ENCODE results near the gene SDR42E2.

DNA sequence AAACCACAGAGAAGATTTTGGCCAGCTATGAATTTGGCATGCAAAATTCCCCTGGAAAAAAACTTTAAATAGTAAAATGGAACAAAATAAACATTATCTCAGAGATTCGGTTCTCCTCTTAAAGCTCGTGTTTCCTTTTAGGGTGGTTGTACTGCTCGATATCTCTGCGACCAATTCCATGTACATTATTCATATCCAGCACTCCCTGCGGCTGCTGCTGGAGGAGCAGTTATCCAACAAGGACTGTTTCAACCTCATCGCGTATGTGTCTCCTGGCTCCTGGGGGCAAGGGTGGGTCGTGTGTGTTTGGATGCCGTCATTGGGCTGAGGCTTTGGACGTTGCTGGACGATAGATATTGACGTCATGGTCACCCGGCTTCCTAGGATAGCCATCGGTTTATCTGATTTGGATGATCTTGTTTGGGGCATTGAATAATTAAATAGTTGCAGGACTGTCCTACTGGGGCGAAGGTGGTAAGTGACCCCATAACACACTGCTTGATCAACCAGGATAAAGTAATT lies 36.2 kb upstream of the SDR42E2 start:
- TF ChIP-seq, protein P1, sequence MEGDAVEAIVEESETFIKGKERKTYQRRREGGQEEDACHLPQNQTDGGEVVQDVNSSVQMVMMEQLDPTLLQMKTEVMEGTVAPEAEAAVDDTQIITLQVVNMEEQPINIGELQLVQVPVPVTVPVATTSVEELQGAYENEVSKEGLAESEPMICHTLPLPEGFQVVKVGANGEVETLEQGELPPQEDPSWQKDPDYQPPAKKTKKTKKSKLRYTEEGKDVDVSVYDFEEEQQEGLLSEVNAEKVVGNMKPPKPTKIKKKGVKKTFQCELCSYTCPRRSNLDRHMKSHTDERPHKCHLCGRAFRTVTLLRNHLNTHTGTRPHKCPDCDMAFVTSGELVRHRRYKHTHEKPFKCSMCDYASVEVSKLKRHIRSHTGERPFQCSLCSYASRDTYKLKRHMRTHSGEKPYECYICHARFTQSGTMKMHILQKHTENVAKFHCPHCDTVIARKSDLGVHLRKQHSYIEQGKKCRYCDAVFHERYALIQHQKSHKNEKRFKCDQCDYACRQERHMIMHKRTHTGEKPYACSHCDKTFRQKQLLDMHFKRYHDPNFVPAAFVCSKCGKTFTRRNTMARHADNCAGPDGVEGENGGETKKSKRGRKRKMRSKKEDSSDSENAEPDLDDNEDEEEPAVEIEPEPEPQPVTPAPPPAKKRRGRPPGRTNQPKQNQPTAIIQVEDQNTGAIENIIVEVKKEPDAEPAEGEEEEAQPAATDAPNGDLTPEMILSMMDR (IDR thresholded peaks at IDR 0.05 in 4 of 5, conservative IDR thresholded peaks at IDR 0.05 in 1 of 5): no peak
- TF ChIP-seq POLR2A (IDR thresholded peaks at IDR 0.05): no peak
